Natural killer cell (primary cell): ENCODE results near the gene ZNF628. TPM values are rescaled to one million over a fixed set of nuclear protein-coding genes. Genes with fewer than 3 reads are reported as not detected.

Experiments
- ATAC-seq, 3 donors: fragments of 150-1000 bp in 2 of 3; fragments of 200-7000 bp in 1 of 3; cut with Tn5 transposase; 1 replicate in 1 of 3; 2 replicates in 2 of 3; pipeline ENCODE4 v1.10.0; 2021; ENCODE audit warnings: mild to moderate bottlenecking in 2 of 3, moderate library complexity in 2 of 3
- DNase-seq, 2 donors: peaks; one replicate each; pipeline versions ENCODE4 v3.0.0 to v3.0.0-alpha.2; 2013 to 2021; ENCODE audit warnings: mixed read lengths in 1 of 2
- H3K27ac ChIP-seq: one replicate; pipeline ENCODE4 v1.5.1; 2013; ENCODE audit warnings: mild to moderate bottlenecking, low read length
- H3K27me3 ChIP-seq: one replicate; pipeline ENCODE4 v1.6.1; 2013; ENCODE audit warnings: low read length; ENCODE audit not compliant: control insufficient read depth, insufficient read depth
- H3K36me3 ChIP-seq: one replicate; pipeline ENCODE4 v1.6.1; 2013; ENCODE audit warnings: low read length; ENCODE audit not compliant: control insufficient read depth, insufficient read depth
- H3K4me1 ChIP-seq: one replicate; pipeline ENCODE4 v1.6.1; 2013; ENCODE audit warnings: low read length; ENCODE audit not compliant: control insufficient read depth, insufficient read depth
- H3K4me3 ChIP-seq: one replicate; pipeline ENCODE4 v1.5.1; 2013; ENCODE audit warnings: low read length
- H3K9me3 ChIP-seq: one replicate; pipeline ENCODE4 v1.6.1; 2013; ENCODE audit warnings: low read length; ENCODE audit not compliant: control insufficient read depth, insufficient read depth
- H3K27ac Mint-ChIP-seq, 2 donors: one replicate each; pipeline ENCODE4 v1.8.0; 2022; ENCODE audit warnings: mild to moderate bottlenecking in 2 of 2, mixed read lengths in 2 of 2, moderate library complexity in 1 of 2
- H3K27me3 Mint-ChIP-seq, 2 donors: one replicate each; pipeline ENCODE4 v1.8.0; 2022; ENCODE audit warnings: low read depth in 2 of 2, mixed read lengths in 2 of 2
- H3K36me3 Mint-ChIP-seq: one replicate; pipeline ENCODE4 v1.8.0; 2022; ENCODE audit warnings: mixed read lengths
- H3K4me1 Mint-ChIP-seq, 2 donors: one replicate each; pipeline ENCODE4 v1.8.0; 2022; ENCODE audit warnings: mixed read lengths in 2 of 2
- H3K4me3 Mint-ChIP-seq: one replicate; pipeline ENCODE4 v1.8.0; 2022; ENCODE audit warnings: mild to moderate bottlenecking, moderate library complexity, mixed read lengths
- H3K9me3 Mint-ChIP-seq, 2 donors: one replicate each; pipeline ENCODE4 v1.8.0; 2022; ENCODE audit warnings: mixed read lengths in 2 of 2
- WGBS: methylation state at CpG from one replicate; pipeline ENCODE4 v1.1.7; 2013; ENCODE audit warnings: missing lambda C conversion rate; ENCODE audit not compliant: insufficient coverage; 5-methylcytosine and 5-hydroxymethylcytosine counted together
- intact Hi-C: fragments of 100-400 bp; cut with micrococcal nuclease; formaldehyde crosslinking; loops from one replicate; pipeline ENCODE4 v1.14.2; 2022
- total RNA-seq, 4 donors: library from RNA; stranded (reverse); fragments of 120-200 nt in 1 of 4; gene quantifications; one replicate each; pipeline versions ENCODE4 v1.2.3 to v1.2.4, GENCODE V29; 2013 to 2022
- TF ChIP-seq, protein P1 (sequence below): fragments of 200-600 bp; IDR thresholded peaks from one replicate; pipeline ENCODE4 v1.8.0; 2022; ENCODE audit warnings: antibody characterized with exemption

Gene ZNF628
- total RNA-seq, 3 donors from 2014 or later (not counting 1 experiment from before 2014, with no cell fraction given) = 20.8 to 28.7 (median 24.1) TPM

DNA sequence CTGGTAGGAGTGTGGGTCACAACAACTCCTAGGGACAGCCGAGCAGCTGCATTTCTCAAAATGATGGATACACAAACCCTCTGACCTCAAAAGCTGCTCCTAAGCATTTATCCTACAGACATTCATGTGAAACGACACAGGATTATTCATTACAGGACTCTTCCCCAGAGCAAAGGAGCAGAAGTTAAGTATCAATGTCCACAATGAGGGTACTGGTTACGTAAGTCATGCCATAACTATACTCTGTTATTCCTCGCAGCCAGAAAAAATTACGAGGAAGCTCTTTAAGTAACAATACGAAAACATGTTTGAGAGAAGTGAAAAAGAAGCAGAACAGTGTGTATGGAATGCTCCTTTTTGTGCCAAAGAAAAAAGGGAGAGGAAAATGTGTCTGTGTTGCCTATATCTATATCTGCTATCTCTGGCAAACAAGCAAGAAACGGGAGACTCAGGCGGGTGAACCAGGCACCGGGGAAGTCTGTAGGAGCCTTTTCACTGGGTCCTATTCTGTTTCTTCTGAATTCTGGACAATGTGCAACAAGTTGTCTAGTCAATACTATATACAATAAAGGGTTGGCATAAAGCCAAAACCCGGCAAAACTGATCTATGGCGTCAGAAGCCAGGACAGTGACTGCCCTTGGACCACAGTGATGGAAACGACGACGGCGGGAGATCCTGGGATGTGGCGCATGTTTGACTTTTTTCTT, 16.3 kb upstream of the ZNF628 start:
- Mint-ChIP-seq H3K36me3 (no peaks in the 10 kb centered on the region), H3K9me3 (no peaks in the 10 kb centered on the region), H3K4me1 (peaks cover 24 to 32% of the 10 kb centered on the region in 2 donors), H3K27me3 (peaks cover 0 to 3% of the 10 kb centered on the region in 2 donors), H3K4me3 (peak overlapping the region; percentile 95), H3K27ac (peak overlapping the region; percentile 31 to 92)
- intact Hi-C loops = loop anchor here (2.0 kb wide), 1 partner anchor 17 kb away; the partner anchor contains the start of gene ZNF628
- Histone ChIP-seq H3K4me1 (peaks cover 15% of the 10 kb centered on the region), H3K4me3 (no peak overlapping the region), H3K36me3 (no peaks in the 10 kb centered on the region), H3K9me3 (no peaks in the 10 kb centered on the region), H3K27me3 (no peaks in the 10 kb centered on the region), H3K27ac (no peak overlapping the region)
- TF ChIP-seq, protein P1, sequence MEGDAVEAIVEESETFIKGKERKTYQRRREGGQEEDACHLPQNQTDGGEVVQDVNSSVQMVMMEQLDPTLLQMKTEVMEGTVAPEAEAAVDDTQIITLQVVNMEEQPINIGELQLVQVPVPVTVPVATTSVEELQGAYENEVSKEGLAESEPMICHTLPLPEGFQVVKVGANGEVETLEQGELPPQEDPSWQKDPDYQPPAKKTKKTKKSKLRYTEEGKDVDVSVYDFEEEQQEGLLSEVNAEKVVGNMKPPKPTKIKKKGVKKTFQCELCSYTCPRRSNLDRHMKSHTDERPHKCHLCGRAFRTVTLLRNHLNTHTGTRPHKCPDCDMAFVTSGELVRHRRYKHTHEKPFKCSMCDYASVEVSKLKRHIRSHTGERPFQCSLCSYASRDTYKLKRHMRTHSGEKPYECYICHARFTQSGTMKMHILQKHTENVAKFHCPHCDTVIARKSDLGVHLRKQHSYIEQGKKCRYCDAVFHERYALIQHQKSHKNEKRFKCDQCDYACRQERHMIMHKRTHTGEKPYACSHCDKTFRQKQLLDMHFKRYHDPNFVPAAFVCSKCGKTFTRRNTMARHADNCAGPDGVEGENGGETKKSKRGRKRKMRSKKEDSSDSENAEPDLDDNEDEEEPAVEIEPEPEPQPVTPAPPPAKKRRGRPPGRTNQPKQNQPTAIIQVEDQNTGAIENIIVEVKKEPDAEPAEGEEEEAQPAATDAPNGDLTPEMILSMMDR = no peak
- DNase-seq = no peak
- no peak for ATAC-seq
- 87% methylated on average over 16 of the region's 16 CpGs for WGBS

DNA sequence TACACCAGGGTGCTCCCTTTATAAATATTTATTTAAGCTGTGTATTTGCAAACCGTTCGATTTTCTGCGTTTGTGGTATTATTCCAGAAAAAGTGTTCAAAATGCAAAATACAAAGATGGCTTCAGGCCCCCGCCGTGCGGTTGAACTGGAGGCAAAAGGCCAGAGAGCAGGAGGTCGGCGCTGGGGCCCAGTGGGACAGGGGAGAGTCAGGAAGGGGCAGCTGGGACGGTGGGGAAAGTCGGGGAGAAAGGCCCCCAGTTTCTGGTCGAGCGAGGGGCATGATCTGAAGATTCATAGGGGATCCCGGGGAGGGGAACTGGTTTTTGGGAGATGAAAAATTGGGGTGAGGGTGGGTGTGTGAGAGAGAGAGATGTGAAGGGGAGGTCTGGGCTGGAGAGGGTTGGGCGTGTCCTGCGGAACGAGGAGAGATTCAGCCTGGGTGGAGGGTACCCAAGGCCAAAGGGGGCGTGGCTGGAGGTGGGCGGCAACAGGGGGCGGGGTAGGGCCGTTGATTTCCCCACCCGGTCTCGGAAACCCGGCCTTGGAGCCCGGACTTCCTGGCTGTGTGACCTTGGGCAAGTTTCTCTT, 15.7 kb upstream of the ZNF628 start:
- 48% methylated on average over 22 of the region's 24 CpGs for WGBS
- H3K27ac Mint-ChIP-seq = peak overlapping the region; percentile 91 to 92
- intact Hi-C loops = loop anchor here (2.0 kb wide), 1 partner anchor 16 kb away; the partner anchor contains the start of gene ZNF628
- TF ChIP-seq, protein P1 = no peak
- Histone ChIP-seq H3K4me3 (peak overlapping the region; percentile 91), H3K4me1 (peaks cover 15% of the 10 kb centered on the region), H3K27ac (peak overlapping the region; percentile 71), H3K27me3 (no peaks in the 10 kb centered on the region), H3K36me3 (no peaks in the 10 kb centered on the region), H3K9me3 (no peaks in the 10 kb centered on the region)
- ATAC-seq (no peak), DNase-seq (peak in 1 of 2 donors; percentile 57)
- H3K4me1 Mint-ChIP-seq = peaks cover 24 to 32% of the 10 kb centered on the region in 2 donors
- H3K36me3 Mint-ChIP-seq = no peaks in the 10 kb centered on the region
- H3K27me3 Mint-ChIP-seq = peaks cover 0 to 3% of the 10 kb centered on the region in 2 donors
- peak overlapping the region; percentile 95 for H3K4me3 Mint-ChIP-seq
- no peaks in the 10 kb centered on the region for H3K9me3 Mint-ChIP-seq

DNA sequence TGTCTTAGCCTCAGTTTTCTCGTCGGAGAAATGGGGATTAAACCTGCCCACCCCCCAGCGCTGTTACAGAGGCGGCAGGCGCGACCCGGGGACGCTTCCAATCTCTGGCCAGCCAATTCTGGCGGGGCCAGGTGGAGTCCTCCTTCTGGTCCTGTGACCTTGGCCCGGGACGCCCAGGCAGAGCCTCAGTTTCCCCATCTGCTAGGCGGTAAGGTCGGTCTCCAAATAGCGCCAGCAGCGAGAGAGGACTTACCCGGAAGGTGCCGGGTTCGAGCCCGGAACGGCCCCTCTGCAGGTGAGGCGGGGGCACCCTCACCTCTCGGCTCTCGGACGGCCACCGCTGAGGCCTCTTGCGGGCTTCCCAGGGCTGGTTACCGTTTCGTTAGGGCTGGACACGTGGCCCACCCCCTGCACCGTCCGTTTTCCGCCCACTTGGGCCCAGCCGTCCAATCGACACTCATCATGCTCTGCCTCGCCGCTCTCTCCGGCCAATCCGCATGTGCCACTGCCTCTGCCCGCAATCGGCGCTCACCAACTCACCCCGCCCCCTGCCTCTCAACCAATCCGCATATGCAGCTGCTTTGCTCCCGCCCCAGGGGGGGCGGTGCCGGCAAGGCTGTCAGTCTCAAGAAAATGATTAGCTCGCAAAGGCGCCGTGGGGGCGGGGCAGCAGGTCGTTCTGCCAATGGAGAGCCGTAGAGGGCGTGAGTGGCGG, 15.0 kb upstream of the ZNF628 start, which contains the start of gene ISOC2:
Gene ISOC2 (minus strand): TSS at position 384 of the 715 bp plus-strand sequence. CDS start 5,156 bp downstream, outside the sequence.
- peaks cover 0 to 4% of the 10 kb centered on the region in 2 donors for H3K27me3 Mint-ChIP-seq
- WGBS = under 1% methylated on average over 54 of the region's 54 CpGs

More for the DNA sequence above, 15.0 kb upstream of the ZNF628 start, which contains the start of gene ISOC2:
- H3K4me1 Mint-ChIP-seq = peaks cover 24 to 32% of the 10 kb centered on the region in 2 donors
- Histone ChIP-seq H3K4me1 (peaks cover 15% of the 10 kb centered on the region), H3K9me3 (no peaks in the 10 kb centered on the region), H3K4me3 (peak within 1 kb of the TSS; percentile 91), H3K27ac (peak within 1 kb of the TSS; percentile 81), H3K36me3 (no peaks in the 10 kb centered on the region), H3K27me3 (no peaks in the 10 kb centered on the region)
- no peaks in the 10 kb centered on the region for H3K36me3 Mint-ChIP-seq
- peak; percentile 100 for DNase-seq
- intact Hi-C loops = loop anchor here (2.0 kb wide), 1 partner anchor 15 kb away; the partner anchor contains the start of gene ZNF628
- H3K9me3 Mint-ChIP-seq = no peaks in the 10 kb centered on the region
- TF ChIP-seq, protein P1 = no peak
- ATAC-seq = peak; percentile 94 to 99 (median 95)
- peak within 1 kb of the TSS; percentile 95 for H3K4me3 Mint-ChIP-seq
- peak within 1 kb of the TSS; percentile 91 to 92 for H3K27ac Mint-ChIP-seq
